ENCODE data around the gene SLC25A45. TPM values are rescaled to one million over a fixed set of nuclear protein-coding genes. Genes with fewer than 3 reads are reported as not detected.
A peak's percentile ranks its signal among the peaks of the same experiment; 100 is the strongest.

SLC25A45 gene
- total RNA-seq, 1 donor from 2014 or later = 19.4 TPM

DNA sequence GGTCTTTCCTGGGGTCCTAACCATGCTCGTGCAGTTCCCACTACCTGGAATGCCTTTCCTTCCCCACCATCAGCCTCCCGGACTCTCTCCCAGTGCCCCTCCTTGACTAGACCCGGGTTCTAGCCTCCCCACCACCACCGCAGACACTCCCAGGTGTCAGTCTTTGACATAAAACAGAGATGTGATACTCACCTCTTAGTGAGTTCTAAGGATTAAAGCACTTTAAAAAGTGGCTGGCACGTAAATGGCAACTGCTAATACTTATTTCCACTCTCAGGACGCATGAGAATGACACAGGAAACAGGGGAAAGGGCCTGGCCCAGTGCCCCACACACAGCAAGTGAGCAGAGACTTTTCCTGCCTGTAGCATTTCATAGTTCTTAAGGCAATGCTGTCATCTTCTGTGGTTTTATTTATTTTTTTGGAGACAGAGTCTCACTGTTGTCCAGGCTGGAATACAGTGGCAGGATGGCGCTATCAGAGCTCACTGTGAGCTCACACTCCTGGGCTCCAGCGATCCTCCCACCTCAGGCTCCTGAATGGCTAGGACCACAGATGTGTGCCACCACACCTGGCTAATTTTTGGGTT is 1.9 kb upstream of the SLC25A45 start:
- Mint-ChIP-seq H3K4me1 (ENCODE audit: low read depth) (peaks cover 47% of the 10 kb centered on the region), H3K27me3 (ENCODE audit: insufficient read depth) (no peaks in the 10 kb centered on the region), H3K9me3 (no peaks in the 10 kb centered on the region), H3K27ac (peak overlapping the region; percentile 99), H3K4me3 (peak overlapping the region; percentile 95), H3K36me3 (ENCODE audit: low read depth) (peaks cover 12% of the 10 kb centered on the region)
- DNase-seq (ENCODE audit: low spot score) = no peak
- intact Hi-C loops (cut with micrococcal nuclease) = no loop called here

GRCh38 chr11:65383778-65384177 is 1.3 kb upstream of the SLC25A45 start:
- Mint-ChIP-seq H3K27me3 (ENCODE audit: insufficient read depth) (no peaks in the 10 kb centered on the region), H3K4me3 (peak overlapping the region; percentile 95), H3K9me3 (no peaks in the 10 kb centered on the region), H3K4me1 (ENCODE audit: low read depth) (peaks cover 43% of the 10 kb centered on the region), H3K36me3 (ENCODE audit: low read depth) (peaks cover 11% of the 10 kb centered on the region), H3K27ac (peak overlapping the region; percentile 99)
- intact Hi-C loops (cut with micrococcal nuclease) = loop anchor here (2.0 kb wide), 1 partner anchor 29 kb away; the partner anchor contains the start of gene TIGD3
- no peak for DNase-seq (ENCODE audit: low spot score)

GRCh38 chr11:65382804-65383368 is 440 bp upstream of the SLC25A45 start:
- intact Hi-C loops (cut with micrococcal nuclease) = loop anchor here (1.0 to 2.0 kb wide), 11 partner anchors 28 to 248 kb away; partner anchors contain the start of genes DPF2, TIGD3 and ZNRD2
- Mint-ChIP-seq H3K4me3 (peak overlapping the region; percentile 92), H3K9me3 (no peaks in the 10 kb centered on the region), H3K4me1 (ENCODE audit: low read depth) (peaks cover 34% of the 10 kb centered on the region), H3K27me3 (ENCODE audit: insufficient read depth) (no peaks in the 10 kb centered on the region), H3K27ac (peak overlapping the region; percentile 99), H3K36me3 (ENCODE audit: low read depth) (peaks cover 4% of the 10 kb centered on the region)
- no peak for DNase-seq (ENCODE audit: low spot score)

- DNase-seq (ENCODE audit: low spot score) = peak; percentile 29
- no peaks in the 10 kb centered on the region for H3K27me3 Mint-ChIP-seq (ENCODE audit: insufficient read depth)
- H3K4me1 Mint-ChIP-seq (ENCODE audit: low read depth) = peaks cover 34% of the 10 kb centered on the region
- peak overlapping the region; percentile 92 for H3K4me3 Mint-ChIP-seq
- no peaks in the 10 kb centered on the region for H3K9me3 Mint-ChIP-seq
- intact Hi-C loops (cut with micrococcal nuclease) = loop anchor here (1.0 to 2.0 kb wide), 11 partner anchors 27 to 246 kb away; partner anchors contain the start of genes DPF2, TIGD3 and ZNRD2
- peaks cover 5% of the 10 kb centered on the region for H3K36me3 Mint-ChIP-seq (ENCODE audit: low read depth)
- H3K27ac Mint-ChIP-seq = peak overlapping the region; percentile 99
Measured at GRCh38 chr11:65381716-65382032, 772 bp downstream of the SLC25A45 start.

DNA sequence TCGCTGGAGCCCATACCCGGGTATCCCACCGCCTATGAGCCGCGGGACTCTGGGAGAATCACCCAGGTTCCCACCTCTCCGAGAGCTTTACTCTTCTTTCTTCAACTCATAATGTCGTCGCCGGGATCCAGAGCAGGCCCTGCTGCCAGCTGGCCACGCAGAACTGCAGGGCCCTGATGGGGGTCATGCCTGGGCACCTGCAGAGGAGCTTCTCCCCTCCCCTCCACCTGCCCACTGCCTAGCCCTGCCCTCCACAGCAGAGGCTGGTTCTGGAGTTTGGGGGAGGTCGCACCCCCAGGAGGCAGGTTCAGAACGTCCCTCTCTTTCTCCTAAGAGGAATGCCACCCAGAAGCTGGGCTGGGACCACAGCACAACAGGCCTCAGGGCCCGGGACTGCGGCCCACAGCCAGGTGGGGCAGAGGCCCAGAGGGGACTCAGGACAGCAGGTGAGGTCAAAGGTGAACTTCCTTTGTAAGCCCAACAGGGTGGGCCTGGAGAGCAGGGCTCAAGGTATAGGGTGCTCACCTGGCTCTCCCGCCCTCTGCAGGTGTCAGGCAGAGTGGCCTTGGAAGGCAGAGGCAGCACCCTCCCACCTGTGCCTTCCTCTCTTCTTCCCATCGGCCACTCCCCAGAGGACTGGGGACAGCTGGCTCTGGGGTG is 1.9 kb downstream of the SLC25A45 start:
- peak overlapping the region; percentile 99 for H3K27ac Mint-ChIP-seq
- peaks cover 5% of the 10 kb centered on the region for H3K36me3 Mint-ChIP-seq (ENCODE audit: low read depth)
- H3K4me3 Mint-ChIP-seq = peak overlapping the region; percentile 92
- DNase-seq (ENCODE audit: low spot score) = no peak
- intact Hi-C loops (cut with micrococcal nuclease) = no loop called here
- H3K4me1 Mint-ChIP-seq (ENCODE audit: low read depth) = peaks cover 33% of the 10 kb centered on the region
- H3K9me3 Mint-ChIP-seq = no peaks in the 10 kb centered on the region
- H3K27me3 Mint-ChIP-seq (ENCODE audit: insufficient read depth) = no peaks in the 10 kb centered on the region

DNA sequence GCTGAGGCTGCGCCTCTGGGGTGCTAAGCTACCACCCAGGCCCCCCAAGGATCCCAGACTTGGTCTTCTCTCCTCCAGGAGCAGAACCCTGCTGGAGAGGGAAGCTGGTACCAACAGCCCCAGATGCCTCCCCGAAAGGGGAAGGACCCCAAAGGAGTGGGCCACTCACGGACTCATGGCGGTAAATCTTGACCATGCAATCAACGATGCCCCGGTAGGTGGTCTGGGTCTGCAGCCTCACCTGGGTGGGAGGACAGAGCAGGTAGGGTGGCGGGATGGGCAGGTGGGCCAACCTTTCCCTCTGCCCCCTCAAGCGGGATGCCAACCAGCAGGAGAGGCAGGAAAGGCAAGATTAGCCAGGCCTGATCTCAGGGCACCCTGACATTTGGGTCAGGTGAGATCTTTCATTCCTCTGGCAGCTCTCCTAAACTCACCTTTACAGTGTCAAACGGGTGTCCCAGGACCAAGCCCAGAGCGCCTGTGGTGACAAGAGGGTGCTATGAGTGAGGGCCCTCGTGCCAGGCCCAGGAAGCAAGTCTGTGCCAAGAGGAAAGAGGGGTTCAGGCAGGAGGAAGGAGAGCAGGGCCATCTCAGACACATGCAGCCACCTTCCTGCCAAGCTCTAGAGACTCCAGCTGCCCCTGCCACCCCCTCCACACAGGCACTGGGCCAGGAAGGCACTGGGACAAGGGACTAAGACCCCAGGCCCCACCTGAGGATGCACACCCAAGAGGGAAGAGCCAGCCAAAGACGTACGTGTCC is 2.6 kb downstream of the SLC25A45 start:
- no peak overlapping the region for H3K27ac Mint-ChIP-seq
- H3K4me3 Mint-ChIP-seq = peak overlapping the region; percentile 19
- no peak for DNase-seq (ENCODE audit: low spot score)
- peaks cover 5% of the 10 kb centered on the region for H3K36me3 Mint-ChIP-seq (ENCODE audit: low read depth)
- peaks cover 26% of the 10 kb centered on the region for H3K4me1 Mint-ChIP-seq (ENCODE audit: low read depth)
- intact Hi-C loops (cut with micrococcal nuclease) = no loop called here
- H3K27me3 Mint-ChIP-seq (ENCODE audit: insufficient read depth) = no peaks in the 10 kb centered on the region
- no peaks in the 10 kb centered on the region for H3K9me3 Mint-ChIP-seq

DNA sequence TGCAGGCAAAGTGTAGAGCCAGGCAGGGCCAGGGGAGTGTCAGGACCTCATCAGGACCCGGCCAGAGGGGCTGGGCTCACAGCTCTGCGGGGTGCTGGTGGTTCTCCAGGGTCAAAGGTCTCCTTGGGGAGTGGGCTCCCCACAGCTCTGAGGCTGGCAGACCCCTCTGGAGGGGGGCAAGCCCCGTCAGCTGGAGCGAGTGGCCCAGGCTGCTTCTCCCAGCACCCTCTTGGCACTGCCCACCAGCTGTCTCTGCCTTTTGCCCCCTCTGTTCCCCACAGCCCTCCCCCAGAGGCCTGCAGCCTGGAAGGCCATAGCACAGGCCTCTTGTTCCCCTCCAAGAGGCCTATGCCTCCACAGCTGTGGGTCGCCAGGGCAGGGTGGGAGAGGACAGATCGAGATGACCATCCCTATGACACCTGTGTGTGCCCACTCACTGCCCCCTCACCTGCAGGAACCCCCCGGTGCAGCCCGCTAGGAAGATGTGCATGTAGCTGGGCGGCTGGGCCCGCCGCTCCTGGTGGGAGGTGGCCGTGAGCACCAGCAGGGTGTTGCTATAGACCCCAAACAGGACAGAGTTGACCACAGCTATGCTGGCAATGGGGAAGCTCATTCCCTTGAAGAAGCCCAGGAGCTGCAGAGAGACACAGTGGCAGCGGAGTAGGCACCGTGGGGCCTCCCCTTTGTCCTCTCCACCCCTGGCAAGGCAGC is 3.4 kb downstream of the SLC25A45 start:
- H3K4me3 Mint-ChIP-seq = no peak overlapping the region

GRCh38 chr11:65378208-65378927 is 4.1 kb downstream of the SLC25A45 start:
- H3K36me3 Mint-ChIP-seq (ENCODE audit: low read depth) = peaks cover 1% of the 10 kb centered on the region
- no peaks in the 10 kb centered on the region for H3K27me3 Mint-ChIP-seq (ENCODE audit: insufficient read depth)
- intact Hi-C loops (cut with micrococcal nuclease) = no loop called here
- no peak for DNase-seq (ENCODE audit: low spot score)
- peaks cover 11% of the 10 kb centered on the region for H3K4me1 Mint-ChIP-seq (ENCODE audit: low read depth)
- H3K9me3 Mint-ChIP-seq = no peaks in the 10 kb centered on the region
- no peak overlapping the region for H3K4me3 Mint-ChIP-seq
- no peak overlapping the region for H3K27ac Mint-ChIP-seq

More for the DNA sequence above, 3.4 kb downstream of the SLC25A45 start:
- no peak overlapping the region for H3K27ac Mint-ChIP-seq
- intact Hi-C loops (cut with micrococcal nuclease) = no loop called here
- H3K36me3 Mint-ChIP-seq (ENCODE audit: low read depth) = peaks cover 5% of the 10 kb centered on the region
- no peak for DNase-seq (ENCODE audit: low spot score)
- H3K9me3 Mint-ChIP-seq = no peaks in the 10 kb centered on the region
- no peaks in the 10 kb centered on the region for H3K27me3 Mint-ChIP-seq (ENCODE audit: insufficient read depth)
- H3K4me1 Mint-ChIP-seq (ENCODE audit: low read depth) = peaks cover 18% of the 10 kb centered on the region

- peaks cover 1% of the 10 kb centered on the region for H3K36me3 Mint-ChIP-seq (ENCODE audit: low read depth)
- no peaks in the 10 kb centered on the region for H3K9me3 Mint-ChIP-seq
- no peaks in the 10 kb centered on the region for H3K27me3 Mint-ChIP-seq (ENCODE audit: insufficient read depth)
- intact Hi-C loops (cut with micrococcal nuclease) = no loop called here
- H3K4me1 Mint-ChIP-seq (ENCODE audit: low read depth) = peaks cover 5% of the 10 kb centered on the region
- no peak overlapping the region for H3K4me3 Mint-ChIP-seq
- DNase-seq (ENCODE audit: low spot score) = no peak
- H3K27ac Mint-ChIP-seq = no peak overlapping the region
Measured at GRCh38 chr11:65377777-65378176, 4.7 kb downstream of the SLC25A45 start.

DNA sequence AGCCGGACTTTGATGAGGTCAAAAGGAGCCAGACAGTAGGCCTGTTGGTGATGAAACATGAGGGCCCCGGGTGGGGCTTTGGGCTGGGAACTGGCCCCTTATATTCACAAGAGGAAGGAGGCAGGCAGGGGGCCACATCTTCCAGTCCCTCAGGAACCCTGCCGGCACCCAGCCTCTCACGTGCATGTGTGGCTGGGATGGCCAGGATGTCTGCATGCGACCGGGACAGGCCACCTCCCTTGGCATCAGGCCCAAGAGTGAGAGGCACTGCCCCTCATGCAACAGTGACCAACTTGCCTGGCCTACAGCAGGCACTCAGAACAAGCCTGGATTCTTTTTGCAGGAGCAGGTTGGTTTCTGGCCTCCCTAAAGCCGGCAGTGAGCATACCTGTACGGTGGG is 5.4 kb downstream of the SLC25A45 start:
- H3K27ac Mint-ChIP-seq = no peak overlapping the region
- H3K9me3 Mint-ChIP-seq = no peaks in the 10 kb centered on the region
- intact Hi-C loops (cut with micrococcal nuclease) = no loop called here

GRCh38 chr11:65376138-65376713 is 6.2 kb downstream of the SLC25A45 start:
- Mint-ChIP-seq H3K9me3 (no peaks in the 10 kb centered on the region), H3K4me3 (no peak overlapping the region), H3K27me3 (ENCODE audit: insufficient read depth) (no peaks in the 10 kb centered on the region), H3K27ac (no peak overlapping the region), H3K4me1 (ENCODE audit: low read depth) (no peaks in the 10 kb centered on the region), H3K36me3 (ENCODE audit: low read depth) (peaks cover 1% of the 10 kb centered on the region)
- intact Hi-C loops (cut with micrococcal nuclease) = no loop called here
- DNase-seq (ENCODE audit: low spot score) = no peak

More for the DNA sequence above, 5.4 kb downstream of the SLC25A45 start:
- H3K4me3 Mint-ChIP-seq = no peak overlapping the region
- H3K36me3 Mint-ChIP-seq (ENCODE audit: low read depth) = peaks cover 1% of the 10 kb centered on the region
- H3K4me1 Mint-ChIP-seq (ENCODE audit: low read depth) = no peaks in the 10 kb centered on the region
- no peaks in the 10 kb centered on the region for H3K27me3 Mint-ChIP-seq (ENCODE audit: insufficient read depth)
- no peak for DNase-seq (ENCODE audit: low spot score)

DNA sequence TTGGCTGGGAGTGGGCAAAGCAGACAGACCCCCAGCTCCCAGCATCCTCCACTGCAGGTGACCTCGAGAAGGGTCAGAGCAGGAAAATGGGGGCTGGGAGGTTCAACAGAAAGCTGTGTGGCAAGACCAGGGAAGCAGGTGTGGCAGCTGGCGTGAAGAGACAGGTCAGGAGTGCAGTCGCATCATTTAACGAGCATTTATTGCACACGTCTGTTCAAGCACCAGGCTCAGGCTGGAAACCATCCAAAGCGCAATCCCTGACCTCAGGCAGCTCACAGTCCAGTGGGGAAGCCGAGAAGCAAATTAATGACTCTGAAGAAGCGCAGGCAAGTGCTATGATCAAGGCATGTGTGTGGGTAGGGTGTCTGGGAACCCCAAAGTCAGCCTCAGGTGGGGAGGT is 7.4 kb downstream of the SLC25A45 start:
- Mint-ChIP-seq H3K27ac (no peak overlapping the region), H3K27me3 (ENCODE audit: insufficient read depth) (no peaks in the 10 kb centered on the region), H3K36me3 (ENCODE audit: low read depth) (peaks cover 1% of the 10 kb centered on the region), H3K9me3 (no peaks in the 10 kb centered on the region), H3K4me1 (ENCODE audit: low read depth) (no peaks in the 10 kb centered on the region), H3K4me3 (no peak overlapping the region)
- intact Hi-C loops (cut with micrococcal nuclease) = no loop called here
- no peak for DNase-seq (ENCODE audit: low spot score)
